AG09309 (cell line): ENCODE results near the gene GTF2F1.

Experiments
- DNase-seq: peaks from one replicate; pipeline ENCODE4 v3.0.0-alpha.2; 2010; ENCODE audit warnings: low read depth
- H3K4me3 ChIP-seq: 2 replicates; pipeline ENCODE4 v1.5.1; 2011; ENCODE audit warnings: mild to moderate bottlenecking, low read depth, low read length, moderate library complexity; ENCODE audit not compliant: control insufficient read depth
- TF ChIP-seq, protein P1 (sequence below): IDR thresholded peaks from 2 replicates; pipeline ENCODE4 v1.5.1; 2011; ENCODE audit warnings: mild to moderate bottlenecking, low read depth, low read length, inconsistent platforms; ENCODE audit not compliant: insufficient read depth, control insufficient read depth; ENCODE audit errors: missing control alignments

GTF2F1 gene, protein sequence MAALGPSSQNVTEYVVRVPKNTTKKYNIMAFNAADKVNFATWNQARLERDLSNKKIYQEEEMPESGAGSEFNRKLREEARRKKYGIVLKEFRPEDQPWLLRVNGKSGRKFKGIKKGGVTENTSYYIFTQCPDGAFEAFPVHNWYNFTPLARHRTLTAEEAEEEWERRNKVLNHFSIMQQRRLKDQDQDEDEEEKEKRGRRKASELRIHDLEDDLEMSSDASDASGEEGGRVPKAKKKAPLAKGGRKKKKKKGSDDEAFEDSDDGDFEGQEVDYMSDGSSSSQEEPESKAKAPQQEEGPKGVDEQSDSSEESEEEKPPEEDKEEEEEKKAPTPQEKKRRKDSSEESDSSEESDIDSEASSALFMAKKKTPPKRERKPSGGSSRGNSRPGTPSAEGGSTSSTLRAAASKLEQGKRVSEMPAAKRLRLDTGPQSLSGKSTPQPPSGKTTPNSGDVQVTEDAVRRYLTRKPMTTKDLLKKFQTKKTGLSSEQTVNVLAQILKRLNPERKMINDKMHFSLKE

DNA sequence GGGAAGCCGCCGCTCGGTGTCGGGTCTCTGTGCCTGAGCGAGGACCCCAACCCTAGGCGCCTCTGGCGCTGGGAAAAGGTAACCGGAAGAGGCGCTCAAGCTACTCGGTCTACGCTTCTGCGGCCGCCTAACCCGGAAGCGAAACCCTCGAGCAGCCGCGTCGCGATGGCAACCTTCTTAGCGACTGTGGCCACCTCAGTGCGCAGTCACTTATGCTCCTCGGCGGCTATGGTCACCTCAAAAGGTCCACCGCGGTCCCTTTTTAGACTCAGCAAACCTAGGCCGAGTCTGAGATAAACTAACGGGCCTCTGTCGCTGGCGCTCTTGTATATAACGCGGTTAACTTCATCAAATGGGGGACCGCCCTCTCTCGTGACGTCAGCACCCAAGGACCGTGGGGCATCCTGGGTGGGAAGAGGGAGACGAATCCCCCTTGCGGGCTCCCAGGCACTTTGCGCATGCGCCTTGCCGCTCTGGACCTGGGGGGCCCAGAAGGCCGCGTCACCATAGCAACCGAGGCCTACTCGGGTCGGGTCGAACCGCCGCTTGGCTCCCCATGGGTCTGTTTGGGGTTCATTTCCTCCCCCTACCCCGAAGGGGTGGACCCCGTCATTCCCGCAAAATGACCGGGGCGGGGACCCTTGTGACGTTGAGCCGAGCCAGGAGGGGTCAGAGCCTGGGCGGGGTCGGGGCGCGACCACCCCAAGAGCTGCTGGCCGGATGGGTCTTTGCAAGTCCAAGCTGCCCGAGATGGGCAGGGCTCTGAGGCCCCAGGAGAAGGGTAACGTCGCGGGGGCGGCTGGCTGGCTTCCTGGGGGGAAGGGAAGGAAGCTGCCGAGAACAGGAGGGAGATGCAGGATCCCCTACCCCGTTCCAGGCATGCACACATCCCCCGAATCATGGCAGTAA is at the start of gene GTF2F1:
Gene GTF2F1, minus strand, starts transcription at position 91 of the 909 bp plus-strand sequence. CDS start 169 bp downstream, outside the sequence.
- TF ChIP-seq, protein P1, sequence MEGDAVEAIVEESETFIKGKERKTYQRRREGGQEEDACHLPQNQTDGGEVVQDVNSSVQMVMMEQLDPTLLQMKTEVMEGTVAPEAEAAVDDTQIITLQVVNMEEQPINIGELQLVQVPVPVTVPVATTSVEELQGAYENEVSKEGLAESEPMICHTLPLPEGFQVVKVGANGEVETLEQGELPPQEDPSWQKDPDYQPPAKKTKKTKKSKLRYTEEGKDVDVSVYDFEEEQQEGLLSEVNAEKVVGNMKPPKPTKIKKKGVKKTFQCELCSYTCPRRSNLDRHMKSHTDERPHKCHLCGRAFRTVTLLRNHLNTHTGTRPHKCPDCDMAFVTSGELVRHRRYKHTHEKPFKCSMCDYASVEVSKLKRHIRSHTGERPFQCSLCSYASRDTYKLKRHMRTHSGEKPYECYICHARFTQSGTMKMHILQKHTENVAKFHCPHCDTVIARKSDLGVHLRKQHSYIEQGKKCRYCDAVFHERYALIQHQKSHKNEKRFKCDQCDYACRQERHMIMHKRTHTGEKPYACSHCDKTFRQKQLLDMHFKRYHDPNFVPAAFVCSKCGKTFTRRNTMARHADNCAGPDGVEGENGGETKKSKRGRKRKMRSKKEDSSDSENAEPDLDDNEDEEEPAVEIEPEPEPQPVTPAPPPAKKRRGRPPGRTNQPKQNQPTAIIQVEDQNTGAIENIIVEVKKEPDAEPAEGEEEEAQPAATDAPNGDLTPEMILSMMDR, result peak; percentile 12
- H3K4me3 ChIP-seq, result peak within 1 kb of the TSS; percentile 87
- DNase-seq, result peak; percentile 76

DNA sequence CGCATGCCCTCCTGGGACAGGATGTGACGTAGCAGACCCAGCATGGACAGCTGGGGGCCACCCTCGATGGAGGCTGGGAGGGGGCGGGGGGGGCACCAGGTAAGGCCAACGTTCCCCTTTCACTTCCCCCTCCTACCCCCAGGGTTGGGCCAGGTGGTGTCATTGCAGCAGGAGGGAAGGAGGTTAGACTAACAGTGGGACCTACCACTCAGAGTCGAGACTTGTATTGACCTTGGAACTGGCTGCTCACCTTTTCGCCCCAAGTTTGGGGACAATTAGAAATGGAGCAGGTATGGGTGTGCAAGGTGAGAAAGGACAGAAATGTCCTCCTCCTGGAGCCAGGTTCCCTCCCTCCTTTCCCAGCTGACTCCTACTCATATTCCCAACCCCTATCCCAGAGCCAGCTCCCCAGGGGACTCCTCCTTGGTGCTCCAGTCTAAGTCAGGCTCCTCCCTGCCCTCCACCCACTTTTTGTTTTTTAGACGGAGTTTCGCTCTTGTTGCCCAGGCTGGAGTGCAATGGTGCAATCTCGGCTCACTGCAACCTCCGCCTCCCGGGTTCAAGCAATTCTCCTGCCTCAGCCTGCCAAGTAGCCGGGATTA is 49.2 kb upstream of the GTF2F1 start:
- DNase-seq, result no peak
- H3K4me3 ChIP-seq, result no peak overlapping the region
- TF ChIP-seq, protein P1, result no peak

DNA sequence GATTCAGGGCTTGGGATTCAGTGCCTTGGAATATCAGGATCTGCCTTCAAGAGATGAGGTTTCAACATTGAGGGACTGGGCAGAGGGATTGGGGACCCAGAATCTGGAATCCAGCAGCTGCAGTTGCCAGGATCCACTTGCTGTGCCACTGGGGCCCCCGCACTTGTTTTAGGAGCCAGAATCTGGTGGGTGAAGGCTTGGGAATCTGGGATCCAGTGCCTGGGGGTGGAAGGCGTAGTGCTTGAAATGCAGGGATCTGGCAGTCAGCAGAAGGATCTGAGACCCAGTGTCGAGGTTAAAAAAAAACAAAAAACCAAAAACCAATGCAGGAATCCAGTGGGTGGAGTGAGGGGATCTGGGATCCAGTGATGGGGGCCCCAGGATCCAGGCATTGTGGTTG is 47.9 kb upstream of the GTF2F1 start:
- no peak overlapping the region for H3K4me3 ChIP-seq
- no peak for DNase-seq
- TF ChIP-seq, protein P1, result no peak

DNA sequence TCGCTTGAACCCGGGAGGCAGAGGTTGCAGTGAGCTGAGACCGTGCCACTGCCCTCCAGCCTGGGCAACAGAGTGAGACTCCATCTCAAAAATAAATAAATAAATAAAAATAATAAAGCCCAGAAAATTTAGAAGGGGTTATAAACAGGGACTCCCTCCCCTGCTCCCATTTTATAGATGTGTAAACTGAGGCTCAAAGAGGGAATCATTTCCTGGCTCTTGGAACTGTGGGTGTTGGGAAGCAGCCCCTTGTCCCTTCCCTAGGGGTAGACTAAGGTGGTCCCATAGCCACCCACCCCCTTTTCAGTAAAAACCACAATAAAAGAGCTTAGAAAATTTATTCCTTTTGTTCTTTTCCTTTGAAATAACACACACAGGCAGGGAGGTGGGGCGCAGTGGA is 46.8 kb upstream of the GTF2F1 start:
- no peak for DNase-seq
- TF ChIP-seq, protein P1, result no peak
- no peak overlapping the region for H3K4me3 ChIP-seq

DNA sequence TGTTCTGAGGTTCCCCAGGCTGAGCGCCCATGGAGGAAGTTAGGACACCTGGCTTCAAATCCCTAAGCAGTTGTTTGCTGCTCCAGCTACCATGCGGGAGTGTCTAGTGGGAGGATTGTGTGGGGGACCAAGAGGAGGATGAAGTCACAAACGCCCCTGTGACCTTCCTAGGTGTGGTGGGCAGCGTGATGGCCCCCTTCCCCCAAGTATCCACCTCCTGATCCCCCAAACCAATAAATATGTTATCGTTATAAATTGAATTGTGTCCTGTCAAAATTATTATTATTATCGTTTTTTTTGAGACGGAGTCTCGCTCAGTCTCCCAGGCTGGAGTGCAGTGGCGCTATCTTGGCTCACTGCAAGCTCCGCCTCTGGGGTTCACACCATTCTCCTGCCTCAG is 40.7 kb upstream of the GTF2F1 start, which contains the start of gene SLC25A41:
Gene SLC25A41, minus strand, starts transcription at position 101 of the 400 bp plus-strand sequence. Its CDS starts 70 bp downstream, at position 31.
- TF ChIP-seq, protein P1, result no peak
- no peak within 1 kb of the TSS for H3K4me3 ChIP-seq
- no peak for DNase-seq

DNA sequence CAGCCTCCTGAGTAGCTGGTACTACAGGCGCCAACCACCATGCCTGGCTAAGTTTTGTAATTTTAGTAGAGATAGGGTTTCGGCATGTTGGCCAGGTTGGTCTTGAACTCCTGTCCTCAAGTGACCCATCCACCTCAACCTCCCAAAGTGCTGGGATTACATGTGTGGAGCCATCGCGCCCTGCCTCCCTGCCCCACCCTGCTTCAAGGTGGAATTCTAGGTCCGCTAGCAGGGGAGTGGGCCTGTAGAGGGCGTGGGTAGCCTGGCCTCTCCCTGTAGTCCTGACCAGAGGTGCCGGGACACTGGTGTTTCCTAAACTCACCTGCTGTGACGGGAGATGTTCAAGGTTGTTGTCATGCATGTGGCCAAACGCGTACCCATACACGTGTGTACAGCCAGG is 40.2 kb upstream of the GTF2F1 start:
- TF ChIP-seq, protein P1, result no peak

More for the DNA sequence above, 40.2 kb upstream of the GTF2F1 start:
- no peak for DNase-seq
- no peak overlapping the region for H3K4me3 ChIP-seq
